ENCODE measurements around the gene GIGYF2. TPM values are rescaled to one million over a fixed set of nuclear protein-coding genes. Genes with fewer than 3 reads are reported as not detected.
"Not testable (repeated sequence)": the region's sequence is repeated elsewhere in the genome, so short reads cannot be mapped to it uniquely, and the experiment has no call there.

GIGYF2 gene
- total RNA-seq, 1 donor from 2014 or later, result 55.6 TPM

GRCh38 chr2:232810444-232810843 is 113.3 kb downstream of the GIGYF2 start:
- no peak for DNase-seq (ENCODE audit: low spot score)

- DNase-seq (ENCODE audit: low spot score), result no peak
Measured at GRCh38 chr2:232815569-232815968, 118.4 kb downstream of the GIGYF2 start.

- DNase-seq (ENCODE audit: low spot score), result no peak
Measured at GRCh38 chr2:232816657-232817056, 119.5 kb downstream of the GIGYF2 start.

GRCh38 chr2:232817756-232818155 is 120.6 kb downstream of the GIGYF2 start:
- no peak for DNase-seq (ENCODE audit: low spot score)

GRCh38 chr2:232829988-232830387 is 132.9 kb downstream of the GIGYF2 start:
- no peak for DNase-seq (ENCODE audit: low spot score)

- no peak for DNase-seq (ENCODE audit: low spot score)
Measured at GRCh38 chr2:232831496-232831895, 134.4 kb downstream of the GIGYF2 start.

- DNase-seq (ENCODE audit: low spot score), result no peak
Measured at GRCh38 chr2:232833830-232834229, 136.7 kb downstream of the GIGYF2 start.

- no peak for DNase-seq (ENCODE audit: low spot score)
Measured at GRCh38 chr2:232835687-232836208, 138.6 kb downstream of the GIGYF2 start.

GRCh38 chr2:232836934-232837333 is 139.8 kb downstream of the GIGYF2 start:
- DNase-seq (ENCODE audit: low spot score), result no peak

GRCh38 chr2:232838406-232838874 is 141.3 kb downstream of the GIGYF2 start:
- DNase-seq (ENCODE audit: low spot score), result no peak

GRCh38 chr2:232839411-232840079 is 142.4 kb downstream of the GIGYF2 start:
- DNase-seq (ENCODE audit: low spot score), result peak; percentile 57

- DNase-seq (ENCODE audit: low spot score), result no peak
Measured at GRCh38 chr2:232842689-232843088, 145.6 kb downstream of the GIGYF2 start.

- DNase-seq (ENCODE audit: low spot score), result no peak
Measured at GRCh38 chr2:232843834-232844233, 146.7 kb downstream of the GIGYF2 start.

GRCh38 chr2:232846055-232846454 is 148.9 kb downstream of the GIGYF2 start:
- no peak for DNase-seq (ENCODE audit: low spot score)

GRCh38 chr2:232850039-232850438 is 152.9 kb downstream of the GIGYF2 start:
- DNase-seq (ENCODE audit: low spot score), result no peak

GRCh38 chr2:232852081-232852480 is 154.9 kb downstream of the GIGYF2 start:
- DNase-seq (ENCODE audit: low spot score), result not testable (repeated sequence)

GRCh38 chr2:232852676-232853075 is 155.5 kb downstream of the GIGYF2 start:
- no peak for DNase-seq (ENCODE audit: low spot score)

- DNase-seq (ENCODE audit: low spot score), result no peak
Measured at GRCh38 chr2:232854082-232854481, 157.0 kb downstream of the GIGYF2 start.

- DNase-seq (ENCODE audit: low spot score), result no peak
Measured at GRCh38 chr2:232857158-232857563, 160.0 kb downstream of the GIGYF2 start.

GRCh38 chr2:232859385-232859916 is 162.3 kb downstream of the GIGYF2 start:
- DNase-seq (ENCODE audit: low spot score), result no peak

- peak; percentile 62 for DNase-seq (ENCODE audit: low spot score)
Measured at GRCh38 chr2:232860593-232861241, 163.6 kb downstream of the GIGYF2 start.

- no peak for DNase-seq (ENCODE audit: low spot score)
Measured at GRCh38 chr2:232861353-232861752, 164.2 kb downstream of the GIGYF2 start.

- DNase-seq (ENCODE audit: low spot score), result no peak
Measured at GRCh38 chr2:232863996-232864395, 166.9 kb downstream of the GIGYF2 start.

All from mucosa of gallbladder (tissue), 1 donor.